MCF 10A (cell line): ENCODE results near the gene B3GAT3. TPM values are rescaled to one million over a fixed set of nuclear protein-coding genes. Genes with fewer than 3 reads are reported as not detected.
A peak's percentile ranks its signal among the peaks of the same experiment; 100 is the strongest.

Experiments used
- Bru-seq: library from RNA; stranded (reverse); fragments of 400-500 nt; gene quantifications from one replicate; lab custom pipeline; 2021; lab: Mats Ljungman, UMichigan
- BruChase-seq, 2 experiments: library from RNA; stranded (reverse); fragments of 400-500 nt; gene quantifications; one replicate each; lab custom pipeline; 2021; lab: Mats Ljungman, UMichigan
- BruUV-seq: library from RNA; stranded (reverse); fragments of 400-500 nt; replicated peaks from 2 replicates; lab custom pipeline; 2021; lab: Mats Ljungman, UMichigan
- CTCF ChIA-PET: fragments of 300-600 bp; sonication (Branson Sonifier 250); formaldehyde crosslinking; extraction: SDS; loops from one replicate; lab custom pipeline; 2021; ENCODE audit warnings: antibody characterized with exemption, inconsistent platforms; lab: Yijun Ruan, JAX
- POLR2A ChIA-PET: fragments of 300-600, 350-650 bp; sonication (Branson Sonifier 250); formaldehyde crosslinking; extraction: SDS; loops from one replicate; lab custom pipeline; 2020; ENCODE audit warnings: antibody characterized with exemption, inconsistent platforms; lab: Yijun Ruan, JAX
- DNase-seq: peaks from one replicate; pipeline ENCODE4 v3.0.0-alpha.2; 2018; ENCODE audit not compliant: unreplicated experiment
- H3K27ac Mint-ChIP-seq: one replicate; pipeline ENCODE4 v1.8.0; 2022; ENCODE audit warnings: mild to moderate bottlenecking, low read depth, mixed read lengths; ENCODE audit not compliant: unreplicated experiment
- H3K27me3 Mint-ChIP-seq: one replicate; pipeline ENCODE4 v1.8.0; 2022; ENCODE audit warnings: mixed read lengths; ENCODE audit not compliant: insufficient read depth, unreplicated experiment
- H3K36me3 Mint-ChIP-seq: one replicate; pipeline ENCODE4 v1.8.0; 2022; ENCODE audit warnings: mild to moderate bottlenecking, moderate library complexity, mixed read lengths; ENCODE audit not compliant: insufficient read depth, unreplicated experiment
- H3K4me1 Mint-ChIP-seq: one replicate; pipeline ENCODE4 v1.8.0; 2022; ENCODE audit warnings: mixed read lengths; ENCODE audit not compliant: insufficient read depth, unreplicated experiment
- H3K4me3 Mint-ChIP-seq: one replicate; pipeline ENCODE4 v1.8.0; 2022; ENCODE audit warnings: mild to moderate bottlenecking, moderate library complexity, mixed read lengths; ENCODE audit not compliant: unreplicated experiment
- H3K9me3 Mint-ChIP-seq: one replicate; pipeline ENCODE4 v1.8.0; 2022; ENCODE audit warnings: mixed read lengths; ENCODE audit not compliant: unreplicated experiment
- intact Hi-C: fragments of 100-400 bp; cut with micrococcal nuclease; formaldehyde crosslinking; loops from 2 replicates; pipeline ENCODE4 v1.14.1; 2022
- long read RNA-seq: library from polyadenylated mRNA; stranded (forward); transcript quantifications from one replicate; pipeline ENCODE4 v2.0.0, GENCODE V29; 2022
- total RNA-seq: library from RNA; stranded (reverse); gene quantifications from 2 replicates; pipeline ENCODE4 v1.2.3, GENCODE V29; 2022
- TF ChIP-seq, protein P1 (sequence below): fragments of 200-600 bp; IDR thresholded peaks from one replicate; pipeline ENCODE4 v1.8.0; 2022; ENCODE audit warnings: antibody characterized with exemption, mild to moderate bottlenecking; ENCODE audit not compliant: unreplicated experiment

Gene B3GAT3
- total RNA-seq (40.1 and 42.4 TPM in 2 replicates), Bru-seq, nascent RNA (percentile 73 among the genes with signal in this experiment), BruChase-seq, experiment 1, labeled RNA remaining after a 6-hour chase (percentile 84 among the genes with signal in this experiment), BruChase-seq, experiment 2, labeled RNA remaining after a 2-hour chase (percentile 79 among the genes with signal in this experiment)
- long read RNA-seq, transcript B3GAT3-205 (5 exons, 1,120 nt): minor isoform, 5 of 54 reads
- long read RNA-seq, transcript B3GAT3-201 (5 exons, 1,641 nt): major isoform, 33 of 54 reads
- long read RNA-seq, partial matches to known transcripts: 1 of 54 reads
- long read RNA-seq, other reads (novel, unspliced or antisense): 15 of 54 reads

DNA sequence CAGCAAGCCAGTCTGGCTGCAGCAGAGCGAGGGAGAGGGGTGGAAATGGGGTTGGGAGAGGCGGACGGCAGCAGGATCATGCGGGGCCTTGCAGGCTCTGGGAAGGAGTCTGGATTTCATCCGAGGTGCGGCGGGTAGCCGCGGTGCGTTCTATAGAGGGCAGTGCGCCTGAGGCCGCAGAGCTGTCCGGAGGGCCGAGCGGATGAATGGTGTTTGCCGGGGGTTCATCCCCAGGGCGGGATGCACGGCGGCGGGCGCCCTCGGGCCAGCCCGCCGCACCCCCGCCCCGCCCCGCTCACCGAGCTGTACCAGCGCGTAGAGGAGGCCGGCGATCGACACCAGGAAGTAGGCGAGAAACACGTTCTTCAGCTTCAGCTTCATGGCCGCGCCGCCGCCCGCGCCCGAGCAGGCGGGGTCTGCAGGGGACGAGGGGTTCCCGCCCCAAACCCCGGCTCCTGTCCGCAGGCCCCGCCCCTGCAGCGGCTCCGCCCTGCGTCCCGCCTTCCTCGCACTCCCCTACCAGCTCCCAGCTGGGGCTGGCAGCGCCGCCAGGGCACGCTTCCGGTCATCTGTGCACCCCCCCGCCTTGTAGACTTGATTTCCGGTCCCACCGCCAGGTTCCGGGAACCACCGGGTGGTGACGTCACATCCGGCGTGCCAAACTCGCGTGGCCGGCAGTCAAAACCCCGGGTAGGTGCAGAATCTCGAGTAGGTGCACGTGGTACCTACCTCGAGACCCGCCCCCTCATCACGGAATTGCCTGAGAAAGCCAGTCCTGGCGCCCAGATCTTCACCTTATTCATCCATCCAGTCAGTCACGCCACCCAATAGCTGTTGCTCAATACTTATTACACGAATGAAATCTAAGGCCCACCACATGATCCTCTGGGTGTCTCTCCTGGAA lies at the start of gene B3GAT3:
Gene B3GAT3 (minus strand): TSS at position 420 of the 904 bp plus-strand sequence. CDS start 39 bp downstream, at position 381.
- POLR2A ChIA-PET: interaction anchor here (0.5 to 7.3 kb wide), 42 partner anchors 11 to 1696 kb away, joined by 3 to 149 read pairs (median 5); partner anchors contain the start of genes AHNAK, C11orf98, CSKMT and EEF1G
- H3K36me3 Mint-ChIP-seq: peaks cover 49% of the 10 kb centered on the region
- CTCF ChIA-PET: interaction anchor here (0.6 to 2.5 kb wide), 8 partner anchors 9 to 33 kb away, joined by 3 to 17 read pairs (median 4); partner anchors contain the start of genes EML3, ROM1 and TUT1
- intact Hi-C loops: loop anchor here (2.0 kb wide), 1 partner anchor 31 kb away; the partner anchor contains the start of gene TUT1
- DNase-seq: peak; percentile 98
- TF ChIP-seq, protein P1, sequence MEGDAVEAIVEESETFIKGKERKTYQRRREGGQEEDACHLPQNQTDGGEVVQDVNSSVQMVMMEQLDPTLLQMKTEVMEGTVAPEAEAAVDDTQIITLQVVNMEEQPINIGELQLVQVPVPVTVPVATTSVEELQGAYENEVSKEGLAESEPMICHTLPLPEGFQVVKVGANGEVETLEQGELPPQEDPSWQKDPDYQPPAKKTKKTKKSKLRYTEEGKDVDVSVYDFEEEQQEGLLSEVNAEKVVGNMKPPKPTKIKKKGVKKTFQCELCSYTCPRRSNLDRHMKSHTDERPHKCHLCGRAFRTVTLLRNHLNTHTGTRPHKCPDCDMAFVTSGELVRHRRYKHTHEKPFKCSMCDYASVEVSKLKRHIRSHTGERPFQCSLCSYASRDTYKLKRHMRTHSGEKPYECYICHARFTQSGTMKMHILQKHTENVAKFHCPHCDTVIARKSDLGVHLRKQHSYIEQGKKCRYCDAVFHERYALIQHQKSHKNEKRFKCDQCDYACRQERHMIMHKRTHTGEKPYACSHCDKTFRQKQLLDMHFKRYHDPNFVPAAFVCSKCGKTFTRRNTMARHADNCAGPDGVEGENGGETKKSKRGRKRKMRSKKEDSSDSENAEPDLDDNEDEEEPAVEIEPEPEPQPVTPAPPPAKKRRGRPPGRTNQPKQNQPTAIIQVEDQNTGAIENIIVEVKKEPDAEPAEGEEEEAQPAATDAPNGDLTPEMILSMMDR: no peak
- peak within 1 kb of the TSS; percentile 92 for H3K27ac Mint-ChIP-seq
- H3K4me3 Mint-ChIP-seq: peak within 1 kb of the TSS; percentile 97
- H3K4me1 Mint-ChIP-seq: peaks cover 12% of the 10 kb centered on the region
- no peaks in the 10 kb centered on the region for H3K27me3 Mint-ChIP-seq
- no TSS peak for BruUV-seq
- no peaks in the 10 kb centered on the region for H3K9me3 Mint-ChIP-seq

GRCh38 chr11:62671236-62671607 lies 49.4 kb upstream of the B3GAT3 start:
- H3K27me3 Mint-ChIP-seq: no peaks in the 10 kb centered on the region
- DNase-seq: no peak
- H3K4me1 Mint-ChIP-seq: peaks cover 5% of the 10 kb centered on the region
- CTCF ChIA-PET: interaction anchor here (0.5 to 1.5 kb wide), 3 partner anchors 9 to 117 kb away, joined by 3 to 11 read pairs (median 3); no protein-coding TSS in a partner anchor
- intact Hi-C loops: loop anchor here (5.0 kb wide), 1 partner anchor 79 kb away; the partner anchor contains the start of gene TUT1
- BruUV-seq: no TSS peak
- peak overlapping the region; percentile 95 for H3K27ac Mint-ChIP-seq
- POLR2A ChIA-PET: interaction anchor here (0.6 to 10.6 kb wide), 38 partner anchors 7 to 547 kb away, joined by 3 to 182 read pairs (median 10); partner anchors contain the start of genes B3GAT3, GANAB, GNG3 and HNRNPUL2
- no peaks in the 10 kb centered on the region for H3K9me3 Mint-ChIP-seq
- peaks cover 72% of the 10 kb centered on the region for H3K36me3 Mint-ChIP-seq
- H3K4me3 Mint-ChIP-seq: peak overlapping the region; percentile 95
- TF ChIP-seq, protein P1: no peak

DNA sequence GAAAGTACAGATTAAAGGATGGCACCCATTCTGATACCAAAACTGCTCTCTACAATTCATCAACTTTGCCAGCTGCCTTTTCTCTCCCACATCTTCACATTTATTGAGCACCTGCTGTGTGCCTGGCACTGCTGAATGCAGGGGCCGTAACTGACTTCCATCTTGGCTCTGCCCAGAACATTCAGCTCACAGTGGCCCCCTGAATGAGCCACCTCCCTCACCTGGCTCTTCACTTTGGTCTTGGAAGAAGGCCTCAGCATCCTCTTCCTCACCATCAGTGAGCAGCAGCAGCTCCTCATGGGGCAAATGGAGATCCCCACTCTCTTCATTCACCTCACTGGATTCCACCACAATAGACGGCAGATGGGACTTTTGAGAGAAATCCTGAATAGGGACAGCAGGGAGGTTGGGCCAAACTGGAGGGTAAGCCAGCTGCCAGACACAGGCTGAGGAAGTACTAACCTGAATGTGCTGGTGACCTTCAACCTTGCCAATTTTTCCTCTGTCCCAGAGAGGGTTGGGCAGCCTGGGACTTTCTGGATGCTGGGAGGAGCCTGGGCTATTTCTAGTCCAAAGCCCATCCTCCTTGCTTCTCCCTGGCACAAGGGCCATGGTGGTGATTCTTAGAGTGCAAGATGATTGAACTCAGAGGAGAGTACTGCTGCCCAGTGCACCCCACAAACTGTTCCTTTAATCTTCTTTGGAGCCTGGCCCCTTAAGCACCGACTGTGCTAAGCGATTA lies 47.8 kb upstream of the B3GAT3 start:
- H3K4me1 Mint-ChIP-seq: peaks cover 5% of the 10 kb centered on the region
- POLR2A ChIA-PET: interaction anchor here (0.5 to 10.6 kb wide), 16 partner anchors 9 to 121 kb away, joined by 3 to 182 read pairs (median 5); partner anchors contain the start of genes B3GAT3, EEF1G, GANAB and HNRNPUL2
- intact Hi-C loops: loop anchor here (5.0 kb wide), 1 partner anchor 77 kb away; the partner anchor contains the start of gene TUT1
- H3K27me3 Mint-ChIP-seq: no peaks in the 10 kb centered on the region
- peaks cover 74% of the 10 kb centered on the region for H3K36me3 Mint-ChIP-seq
- CTCF ChIA-PET: interaction anchor here (0.6 to 1.0 kb wide), 3 partner anchors 38 to 290 kb away, joined by 3 to 4 read pairs (median 3); partner anchors contain the start of genes EEF1G and GNG3
- BruUV-seq: no TSS peak
- no peak overlapping the region for H3K4me3 Mint-ChIP-seq
- H3K9me3 Mint-ChIP-seq: no peaks in the 10 kb centered on the region
- DNase-seq: peak; percentile 49
- TF ChIP-seq, protein P1: no peak
- peak overlapping the region; percentile 95 for H3K27ac Mint-ChIP-seq
